Panc1 (cell line): ENCODE results near the gene MAP3K4.

ENCODE experiments used
- POLR2AphosphoS5 ChIP-seq: IDR thresholded peaks from 2 replicates; pipeline ENCODE4 v1.6.1; 2012; ENCODE audit warnings: mild to moderate bottlenecking, low read depth, low read length, moderate library complexity
- TCF7L2 ChIP-seq: IDR thresholded peaks from 2 replicates; pipeline ENCODE4 v1.6.1; 2011; ENCODE audit warnings: mild to moderate bottlenecking, low read depth, low read length, inconsistent platforms
- TF ChIP-seq, protein P1 (sequence below): fragments of 450-650 bp; IDR thresholded peaks from 2 replicates; pipeline ENCODE4 v1.5.1; 2017; ENCODE audit warnings: mild to moderate bottlenecking
- TF ChIP-seq, protein P2 (sequence below), 2 experiments: IDR thresholded peaks; 2 replicates each; pipeline ENCODE4 v1.6.1; 2011 to 2012; ENCODE audit warnings: low read depth in 2 of 2, control low read depth in 1 of 2, low read length in 1 of 2, mild to moderate bottlenecking in 1 of 2, moderate library complexity in 1 of 2; ENCODE audit not compliant: insufficient read depth in 1 of 2

DNA sequence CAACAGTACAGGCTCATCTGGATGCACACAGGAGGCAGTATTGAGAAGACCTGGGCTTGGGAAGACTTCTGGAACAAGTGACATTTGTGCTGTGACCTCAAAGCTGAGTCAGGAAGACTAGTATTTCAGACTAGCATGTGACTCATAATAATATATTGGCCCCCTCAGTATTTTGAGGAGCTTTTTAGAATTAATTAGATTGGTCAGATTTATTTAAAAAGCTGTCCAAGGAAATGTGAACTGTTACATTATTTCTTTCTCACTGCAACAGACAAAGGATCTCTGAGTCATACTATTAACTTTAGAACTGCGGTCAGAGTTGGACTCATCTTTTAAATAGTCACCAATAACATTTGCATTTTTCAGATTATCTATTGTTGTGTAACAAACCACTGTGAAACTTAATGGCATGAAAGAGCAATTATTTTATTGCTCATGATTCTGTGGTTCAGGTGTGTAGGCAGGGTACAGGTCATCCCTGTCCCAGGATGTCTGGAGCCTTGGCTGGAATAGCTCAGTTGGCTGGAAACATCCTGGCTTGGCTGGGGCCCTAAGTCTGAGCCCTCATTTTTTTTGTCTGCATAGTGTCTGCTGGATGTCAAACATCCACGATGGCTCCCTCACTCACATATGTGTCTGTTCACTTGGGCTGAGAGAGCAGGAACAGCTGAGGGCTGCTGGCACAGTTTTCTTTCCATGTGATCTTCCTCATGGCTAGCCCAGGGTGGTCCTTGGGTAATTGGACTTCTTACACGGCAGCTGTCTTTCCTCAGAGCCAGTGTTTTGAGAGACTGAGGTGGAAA lies 46.9 kb downstream of the MAP3K4 start:
- TF ChIP-seq, protein P1, sequence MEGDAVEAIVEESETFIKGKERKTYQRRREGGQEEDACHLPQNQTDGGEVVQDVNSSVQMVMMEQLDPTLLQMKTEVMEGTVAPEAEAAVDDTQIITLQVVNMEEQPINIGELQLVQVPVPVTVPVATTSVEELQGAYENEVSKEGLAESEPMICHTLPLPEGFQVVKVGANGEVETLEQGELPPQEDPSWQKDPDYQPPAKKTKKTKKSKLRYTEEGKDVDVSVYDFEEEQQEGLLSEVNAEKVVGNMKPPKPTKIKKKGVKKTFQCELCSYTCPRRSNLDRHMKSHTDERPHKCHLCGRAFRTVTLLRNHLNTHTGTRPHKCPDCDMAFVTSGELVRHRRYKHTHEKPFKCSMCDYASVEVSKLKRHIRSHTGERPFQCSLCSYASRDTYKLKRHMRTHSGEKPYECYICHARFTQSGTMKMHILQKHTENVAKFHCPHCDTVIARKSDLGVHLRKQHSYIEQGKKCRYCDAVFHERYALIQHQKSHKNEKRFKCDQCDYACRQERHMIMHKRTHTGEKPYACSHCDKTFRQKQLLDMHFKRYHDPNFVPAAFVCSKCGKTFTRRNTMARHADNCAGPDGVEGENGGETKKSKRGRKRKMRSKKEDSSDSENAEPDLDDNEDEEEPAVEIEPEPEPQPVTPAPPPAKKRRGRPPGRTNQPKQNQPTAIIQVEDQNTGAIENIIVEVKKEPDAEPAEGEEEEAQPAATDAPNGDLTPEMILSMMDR, result no peak
- TF ChIP-seq POLR2AphosphoS5, result no peak
- TF ChIP-seq, protein P2, sequence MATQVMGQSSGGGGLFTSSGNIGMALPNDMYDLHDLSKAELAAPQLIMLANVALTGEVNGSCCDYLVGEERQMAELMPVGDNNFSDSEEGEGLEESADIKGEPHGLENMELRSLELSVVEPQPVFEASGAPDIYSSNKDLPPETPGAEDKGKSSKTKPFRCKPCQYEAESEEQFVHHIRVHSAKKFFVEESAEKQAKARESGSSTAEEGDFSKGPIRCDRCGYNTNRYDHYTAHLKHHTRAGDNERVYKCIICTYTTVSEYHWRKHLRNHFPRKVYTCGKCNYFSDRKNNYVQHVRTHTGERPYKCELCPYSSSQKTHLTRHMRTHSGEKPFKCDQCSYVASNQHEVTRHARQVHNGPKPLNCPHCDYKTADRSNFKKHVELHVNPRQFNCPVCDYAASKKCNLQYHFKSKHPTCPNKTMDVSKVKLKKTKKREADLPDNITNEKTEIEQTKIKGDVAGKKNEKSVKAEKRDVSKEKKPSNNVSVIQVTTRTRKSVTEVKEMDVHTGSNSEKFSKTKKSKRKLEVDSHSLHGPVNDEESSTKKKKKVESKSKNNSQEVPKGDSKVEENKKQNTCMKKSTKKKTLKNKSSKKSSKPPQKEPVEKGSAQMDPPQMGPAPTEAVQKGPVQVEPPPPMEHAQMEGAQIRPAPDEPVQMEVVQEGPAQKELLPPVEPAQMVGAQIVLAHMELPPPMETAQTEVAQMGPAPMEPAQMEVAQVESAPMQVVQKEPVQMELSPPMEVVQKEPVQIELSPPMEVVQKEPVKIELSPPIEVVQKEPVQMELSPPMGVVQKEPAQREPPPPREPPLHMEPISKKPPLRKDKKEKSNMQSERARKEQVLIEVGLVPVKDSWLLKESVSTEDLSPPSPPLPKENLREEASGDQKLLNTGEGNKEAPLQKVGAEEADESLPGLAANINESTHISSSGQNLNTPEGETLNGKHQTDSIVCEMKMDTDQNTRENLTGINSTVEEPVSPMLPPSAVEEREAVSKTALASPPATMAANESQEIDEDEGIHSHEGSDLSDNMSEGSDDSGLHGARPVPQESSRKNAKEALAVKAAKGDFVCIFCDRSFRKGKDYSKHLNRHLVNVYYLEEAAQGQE (IDR thresholded peaks at IDR 0.05; ENCODE audit: insufficient read depth in 1 of 2, low read depth in 2 of 2, low read length in 1 of 2), result no peak
- no peak for TF ChIP-seq TCF7L2
